NB4 (cell line): ENCODE data around the gene STUM.

Source experiments
- DNase-seq: peaks from one replicate; pipeline ENCODE4 v3.0.0; 2010; ENCODE audit warnings: low read depth
- H3K4me3 ChIP-seq: one replicate; pipeline ENCODE4 v1.5.1; 2011; ENCODE audit warnings: mild to moderate bottlenecking, low read depth, low read length, moderate library complexity
- CTCF ChIP-seq: IDR thresholded peaks from one replicate; pipeline ENCODE4 v1.5.1; 2012; ENCODE audit warnings: low read depth, low read length
- MYC ChIP-seq: IDR thresholded peaks from 2 replicates; pipeline ENCODE4 v1.6.1; 2011; ENCODE audit warnings: low read depth, low read length
- POLR2A ChIP-seq: IDR thresholded peaks from 2 replicates; pipeline ENCODE4 v1.6.1; 2011; ENCODE audit warnings: mild to moderate bottlenecking; ENCODE audit not compliant: insufficient read length; ENCODE audit errors: extremely low read depth
- TF ChIP-seq, protein P1 (sequence below): IDR thresholded peaks from 2 replicates; pipeline ENCODE4 v1.6.1; 2011; ENCODE audit warnings: low read depth, low read length

The STUM gene

GRCh38 chr1:226582966-226583365 is 34.4 kb downstream of the STUM start:
- DNase-seq = no peak
- TF ChIP-seq MYC (no peak), POLR2A (no peak), CTCF (no peak)
- TF ChIP-seq, protein P1, sequence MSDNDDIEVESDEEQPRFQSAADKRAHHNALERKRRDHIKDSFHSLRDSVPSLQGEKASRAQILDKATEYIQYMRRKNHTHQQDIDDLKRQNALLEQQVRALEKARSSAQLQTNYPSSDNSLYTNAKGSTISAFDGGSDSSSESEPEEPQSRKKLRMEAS = no peak
- H3K4me3 ChIP-seq = no peak overlapping the region

DNA sequence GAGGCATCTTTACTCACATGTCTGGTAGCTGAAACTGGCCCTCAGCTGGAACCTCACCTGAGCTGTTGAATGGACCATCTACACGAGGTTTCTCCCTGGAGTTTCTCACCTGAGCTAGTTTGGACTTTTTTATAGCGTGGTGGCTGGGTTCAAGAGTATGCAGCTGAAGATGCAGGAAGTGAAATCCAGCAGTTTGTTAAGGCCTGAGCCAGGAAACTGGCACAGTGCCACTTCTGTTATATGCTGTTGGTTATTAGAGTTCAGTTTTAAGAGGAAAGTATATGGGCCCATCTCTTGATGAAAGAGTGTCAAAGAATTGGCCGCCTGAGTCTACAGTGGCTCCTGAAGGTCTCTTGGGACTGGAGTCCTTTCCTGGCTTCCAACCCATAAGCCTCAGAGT is 35.6 kb downstream of the STUM start:
- no peak for TF ChIP-seq MYC
- no peak for TF ChIP-seq CTCF
- no peak for TF ChIP-seq POLR2A
- TF ChIP-seq, protein P1 = no peak
- no peak overlapping the region for H3K4me3 ChIP-seq
- DNase-seq = no peak

DNA sequence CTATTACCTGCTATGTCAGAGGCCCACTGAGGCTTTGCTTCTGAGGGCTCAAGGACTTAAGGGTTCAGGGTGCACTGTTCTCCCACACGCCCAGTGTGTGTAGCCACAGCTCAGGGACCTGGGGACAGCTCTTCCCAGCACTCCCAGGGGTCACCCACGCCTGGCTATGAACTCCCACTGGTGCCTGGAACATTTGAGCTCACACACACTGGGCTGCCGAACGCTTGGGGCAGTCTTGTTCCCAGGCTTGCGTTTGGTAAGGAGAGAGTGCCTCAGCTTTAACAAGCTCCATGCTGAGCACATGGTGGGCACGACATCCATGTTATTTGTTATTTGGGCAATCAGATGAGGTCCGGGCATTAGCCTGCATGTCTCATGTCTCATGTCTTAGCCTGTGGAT is 37.6 kb downstream of the STUM start:
- no peak overlapping the region for H3K4me3 ChIP-seq
- no peak for DNase-seq
- TF ChIP-seq POLR2A (no peak), CTCF (no peak)
- TF ChIP-seq, protein P1 = no peak

DNA sequence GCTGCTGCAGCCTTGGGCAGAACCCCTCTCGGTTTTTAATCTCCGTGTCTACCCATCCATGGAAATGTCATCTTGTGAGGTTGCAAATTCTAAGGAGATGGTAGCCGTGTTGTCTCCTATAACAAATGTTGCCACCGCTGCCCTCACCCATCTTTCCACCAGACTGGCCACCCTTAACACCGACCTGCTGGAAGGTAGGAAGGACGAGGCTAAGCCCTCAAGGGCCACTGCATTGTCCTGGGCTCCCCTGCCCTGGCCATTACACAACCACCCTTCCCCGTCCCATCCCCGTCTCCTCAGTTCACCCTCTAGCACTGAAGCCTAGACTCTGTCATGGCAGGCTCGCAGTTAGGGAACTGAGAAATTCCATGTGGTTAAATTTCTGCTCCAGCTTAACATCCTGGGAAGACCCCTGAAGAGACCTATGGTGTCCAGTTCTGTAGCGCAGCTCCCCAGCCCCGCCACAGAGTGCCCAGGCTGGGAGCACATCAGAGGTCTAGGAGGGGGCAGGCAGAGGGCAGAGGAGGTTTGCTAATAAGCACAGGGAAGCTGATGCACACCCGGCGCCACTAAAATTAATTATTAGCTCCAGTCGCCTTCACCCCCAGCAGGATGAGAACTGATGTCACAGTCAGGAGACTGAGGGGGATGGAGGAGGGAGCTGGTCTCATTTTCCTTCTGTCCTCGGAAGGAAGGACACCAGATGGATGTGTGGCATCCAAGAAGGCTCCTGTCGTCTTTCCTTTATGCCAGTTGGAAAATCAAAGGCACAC is 38.3 kb downstream of the STUM start:
- TF ChIP-seq CTCF = no peak
- TF ChIP-seq, protein P1 = no peak
- no peak for TF ChIP-seq POLR2A
- no peak for TF ChIP-seq MYC

DNA sequence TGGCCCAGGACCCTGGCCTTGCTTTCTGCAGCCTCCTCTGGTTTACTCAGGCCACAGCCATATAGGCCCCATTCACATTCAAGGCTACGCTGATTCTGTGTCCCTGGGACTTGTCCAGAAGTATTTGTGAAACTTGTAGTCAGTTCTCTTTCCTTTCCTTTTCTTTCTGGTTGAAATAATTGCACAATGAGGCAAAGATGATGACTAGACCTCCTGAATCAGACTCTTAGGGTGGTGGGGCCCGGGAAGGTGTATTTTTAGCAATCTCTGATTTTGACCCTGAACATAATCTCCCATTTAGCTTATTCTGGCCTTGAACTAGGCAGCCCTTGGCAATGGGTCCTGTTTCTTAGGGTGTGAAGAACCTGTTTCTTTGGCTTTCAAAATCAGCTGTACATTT is 39.9 kb downstream of the STUM start:
- no peak overlapping the region for H3K4me3 ChIP-seq
- no peak for DNase-seq
- no peak for TF ChIP-seq POLR2A
- TF ChIP-seq CTCF = no peak
- TF ChIP-seq, protein P1 = no peak
- no peak for TF ChIP-seq MYC

More for the DNA sequence above, 38.3 kb downstream of the STUM start:
- DNase-seq = no peak
- H3K4me3 ChIP-seq = no peak overlapping the region
